Lung (tissue), 12 donors: ENCODE data around the gene GALNT9. TPM values are rescaled to one million over a fixed set of nuclear protein-coding genes. Genes with fewer than 3 reads are reported as not detected.
"Not testable (repeated sequence)": the region's sequence is repeated elsewhere in the genome, so short reads cannot be mapped to it uniquely, and the experiment has no call there.

ENCODE experiments used
- ATAC-seq: fragments of 200-7000 bp; cut with Tn5 transposase; one replicate; pipeline ENCODE4 v1.9.1; 2020; ENCODE audit warnings: moderate number of reproducible peaks; ENCODE audit not compliant: insufficient read depth, low FRiP score
- DNase-seq, 3 donors: peaks; one replicate each; pipeline ENCODE4 v3.0.0-alpha.2; 2013 to 2017
- H3K27ac ChIP-seq, 2 donors: one replicate each; pipeline ENCODE4 v1.5.1; 2013; ENCODE audit warnings: mild to moderate bottlenecking in 2 of 2, moderate library complexity in 2 of 2, control low read depth in 1 of 2, inconsistent platforms in 1 of 2, low read depth in 1 of 2, low read length in 1 of 2
- H3K27me3 ChIP-seq, 3 donors: one replicate each; pipeline ENCODE4 v1.5.1; 2013; ENCODE audit warnings: low read length in 2 of 3; ENCODE audit not compliant: control insufficient read depth in 3 of 3, insufficient read depth in 3 of 3
- H3K36me3 ChIP-seq, 4 donors: one replicate each; pipeline ENCODE4 v1.5.1; 2013; ENCODE audit warnings: low read length in 4 of 4, mild to moderate bottlenecking in 1 of 4, moderate library complexity in 1 of 4; ENCODE audit not compliant: control insufficient read depth in 4 of 4, insufficient read depth in 4 of 4
- H3K4me1 ChIP-seq, 5 donors: one replicate each; pipeline ENCODE4 v1.5.1; 2013; ENCODE audit warnings: low read length in 5 of 5, mild to moderate bottlenecking in 2 of 5, moderate library complexity in 1 of 5; ENCODE audit not compliant: control insufficient read depth in 5 of 5, insufficient read depth in 5 of 5
- H3K4me3 ChIP-seq: one replicate; pipeline ENCODE4 v1.5.1; 2013; ENCODE audit warnings: mild to moderate bottlenecking, control low read depth, moderate library complexity
- H3K9ac ChIP-seq, 2 donors: one replicate each; pipeline ENCODE4 v1.5.1; 2013; ENCODE audit warnings: low read length in 2 of 2, control low read depth in 1 of 2; ENCODE audit not compliant: insufficient read depth in 1 of 2
- H3K9me3 ChIP-seq, 4 donors: one replicate each; pipeline ENCODE4 v1.5.1; 2013; ENCODE audit warnings: low read length in 3 of 4, mild to moderate bottlenecking in 1 of 4, moderate library complexity in 1 of 4; ENCODE audit not compliant: control insufficient read depth in 4 of 4, insufficient read depth in 3 of 4
- CTCF ChIP-seq: IDR thresholded peaks from 2 replicates; pipeline ENCODE4 v1.5.1; 2012; ENCODE audit warnings: mild to moderate bottlenecking; ENCODE audit errors: control extremely low read depth, extremely low read depth
- WGBS, 2 donors: extraction: QIAGEN DNeasy Blood & Tissue Kit; methylation state at CpG; one replicate each; pipeline ENCODE4 v1.1.7; 2013; 5-methylcytosine and 5-hydroxymethylcytosine counted together
- polyA plus RNA-seq, 2 donors: library from polyadenylated mRNA; stranded (reverse); fragments of 200-250 nt; gene quantifications; one replicate each; pipeline ENCODE4 v1.2.1, GENCODE V29; 2013
- total RNA-seq, 2 donors: library from RNA; depleted of rRNA in 1 of 2; stranded (reverse); fragments of >200 nt in 1 of 2; gene quantifications; one replicate each; pipeline ENCODE4 v1.2.1, GENCODE V29; 2014 to 2021
- donor health status: control.
- donor health status: control.
- donor health status: Bipolar disorder and iron deficiency.
- donor health status: healthy.
- donor health status: DM: yes; HTN: yes; CAD: no.

Gene GALNT9
- total and polyA plus RNA-seq, 4 donors = 0.13 to 1.7 (median 0.79) TPM

- Histone ChIP-seq H3K9me3 (peaks cover 0 to 3% (median 0%) of the 10 kb centered on the region in 4 donors), H3K9ac (no peak overlapping the region), H3K36me3 (no peaks in the 10 kb centered on the region), H3K4me3 (no peak overlapping the region), H3K4me1 (no peaks in the 10 kb centered on the region), H3K27ac (no peak overlapping the region), H3K27me3 (peaks cover 0 to 11% (median 0%) of the 10 kb centered on the region in 3 donors)
- ATAC-seq (no peak), DNase-seq (no peak)
- 62 to 66% methylated on average over 26 of the region's 26 CpGs for WGBS, 2 donors
- no peak for TF ChIP-seq CTCF
Measured at GRCh38 chr12:132300789-132301722, 28.3 kb downstream of the GALNT9 start.

GRCh38 chr12:132296063-132296462 lies 33.3 kb downstream of the GALNT9 start:
- ATAC-seq (no peak), DNase-seq (no peak)
- no peak overlapping the region for H3K9ac ChIP-seq
- no peaks in the 10 kb centered on the region for H3K4me1 ChIP-seq
- no peak overlapping the region for H3K27ac ChIP-seq
- no peak for TF ChIP-seq CTCF
- no peak overlapping the region for H3K4me3 ChIP-seq
- WGBS, 2 donors = 93 to 94% methylated on average over 13 to 18 of the region's 18 CpGs
- H3K36me3 ChIP-seq = no peaks in the 10 kb centered on the region
- peaks cover 0 to 11% (median 4%) of the 10 kb centered on the region in 3 donors for H3K27me3 ChIP-seq
- H3K9me3 ChIP-seq = peaks cover 0 to 3% (median 0%) of the 10 kb centered on the region in 4 donors

GRCh38 chr12:132295561-132295960 lies 33.8 kb downstream of the GALNT9 start:
- 91 to 95% methylated on average over 24 of the region's 24 CpGs for WGBS, 2 donors
- H3K4me3 ChIP-seq, H3K36me3 ChIP-seq, H3K4me1 ChIP-seq, H3K9ac ChIP-seq, H3K27ac ChIP-seq, H3K9me3 ChIP-seq, DNase-seq, ATAC-seq: not testable (repeated sequence)
- peaks cover 0 to 11% (median 4%) of the 10 kb centered on the region in 3 donors for H3K27me3 ChIP-seq

GRCh38 chr12:132295101-132295526 lies 34.3 kb downstream of the GALNT9 start:
- peaks cover 0 to 3% (median under 1%) of the 10 kb centered on the region in 4 donors for H3K9me3 ChIP-seq
- H3K27me3 ChIP-seq = peaks cover 0 to 11% (median 4%) of the 10 kb centered on the region in 3 donors
- no peaks in the 10 kb centered on the region for H3K36me3 ChIP-seq
- ATAC-seq (no peak), DNase-seq (no peak)
- H3K4me3 ChIP-seq = no peak overlapping the region
- H3K27ac ChIP-seq = no peak overlapping the region
- no peaks in the 10 kb centered on the region for H3K4me1 ChIP-seq
- no peak overlapping the region for H3K9ac ChIP-seq
- WGBS, 2 donors = 88 to 92% methylated on average over 15 to 18 of the region's 18 CpGs
- TF ChIP-seq CTCF = no peak
